ENCODE data around the gene HMGCS1. TPM values are rescaled to one million over a fixed set of nuclear protein-coding genes. Genes with fewer than 3 reads are reported as not detected.

Gene HMGCS1
- total RNA-seq, 1 experiment from 2014 or later, result 52.8 TPM

- TF ChIP-seq EZH2 (IDR thresholded peaks at IDR 0.05), result no peak
- no peak for TF ChIP-seq REST (IDR thresholded peaks at IDR 0.05; ENCODE audit: low read depth)
- Histone ChIP-seq H3K4me2 (ENCODE audit: low read length) (no peak overlapping the region), H3K9ac (ENCODE audit: low read length) (no peak overlapping the region), H3K36me3 (ENCODE audit: control insufficient read depth in 1 of 2, insufficient read depth in 2 of 2, low read length in 2 of 2) (no peaks in the 10 kb centered on the region), H3K9me2 (ENCODE audit: insufficient read depth) (no peaks in the 10 kb centered on the region), H3K27me3 (ENCODE audit: insufficient read depth, low read length) (no peaks in the 10 kb centered on the region), H3K4me1 (ENCODE audit: control insufficient read depth in 1 of 2, insufficient read depth in 2 of 2, low read length in 2 of 2) (no peaks in the 10 kb centered on the region), H4K20me1 (ENCODE audit: insufficient read depth) (no peaks in the 10 kb centered on the region), H3K27ac (ENCODE audit: low read depth, low read length) (no peak overlapping the region), H3K9me3 (ENCODE audit: control insufficient read depth in 1 of 2, insufficient read depth in 1 of 2, low read depth in 1 of 2, low read length in 2 of 2) (no peaks in the 10 kb centered on the region), H3K79me2 (ENCODE audit: insufficient read depth, low read length) (no peaks in the 10 kb centered on the region), H3K4me3 (replicated peaks in 1 of 2; ENCODE audit: low read depth in 1 of 2, low read length in 2 of 2) (no peak overlapping the region), H2AFZ (ENCODE audit: low read depth, low read length, poor library complexity, severe bottlenecking) (no peak overlapping the region)
- ChIA-PET POLR2A (no interaction called here), RAD21 (ENCODE audit: low non-redundant PET in 1 of 2, low total read pairs in 2 of 2, uncharacterized antibody in 2 of 2, unreplicated experiment in 2 of 2) (no interaction called here), CTCF (no interaction called here)
- no peak for ATAC-seq
- BruUV-seq (replicated peaks), result no TSS peak
- no peak for DNase-seq (ENCODE audit: low read depth, low spot score)
- intact Hi-C loops (cut with micrococcal nuclease), result no loop called here
Measured at GRCh38 chr5:43258116-43258515, 55.1 kb downstream of the HMGCS1 start.

- Histone ChIP-seq H3K79me2 (ENCODE audit: insufficient read depth, low read length) (no peaks in the 10 kb centered on the region), H3K9ac (ENCODE audit: low read length) (no peak overlapping the region), H4K20me1 (ENCODE audit: insufficient read depth) (no peaks in the 10 kb centered on the region), H3K27me3 (ENCODE audit: insufficient read depth, low read length) (no peaks in the 10 kb centered on the region), H3K36me3 (ENCODE audit: control insufficient read depth in 1 of 2, insufficient read depth in 2 of 2, low read length in 2 of 2) (no peaks in the 10 kb centered on the region), H3K4me2 (ENCODE audit: low read length) (no peak overlapping the region), H3K27ac (ENCODE audit: low read depth, low read length) (no peak overlapping the region), H3K4me1 (ENCODE audit: control insufficient read depth in 1 of 2, insufficient read depth in 2 of 2, low read length in 2 of 2) (no peaks in the 10 kb centered on the region), H3K4me3 (replicated peaks in 1 of 2; ENCODE audit: low read depth in 1 of 2, low read length in 2 of 2) (no peak overlapping the region), H3K9me3 (ENCODE audit: control insufficient read depth in 1 of 2, insufficient read depth in 1 of 2, low read depth in 1 of 2, low read length in 2 of 2) (no peaks in the 10 kb centered on the region), H2AFZ (ENCODE audit: low read depth, low read length, poor library complexity, severe bottlenecking) (no peak overlapping the region), H3K9me2 (ENCODE audit: insufficient read depth) (no peaks in the 10 kb centered on the region)
- ChIA-PET POLR2A (no interaction called here), CTCF (no interaction called here), RAD21 (ENCODE audit: low non-redundant PET in 1 of 2, low total read pairs in 2 of 2, uncharacterized antibody in 2 of 2, unreplicated experiment in 2 of 2) (no interaction called here)
- intact Hi-C loops (cut with micrococcal nuclease), result no loop called here
- no TSS peak for BruUV-seq (replicated peaks)
- no peak for ATAC-seq
- DNase-seq (ENCODE audit: low read depth, low spot score), result no peak
- TF ChIP-seq FOSL1 (IDR thresholded peaks at IDR 0.05; ENCODE audit: low read depth) (no peak), CTCF (IDR thresholded peaks at IDR 0.05 in 2 of 3, conservative IDR thresholded peaks at IDR 0.05 in 1 of 3; ENCODE audit: borderline replicate concordance in 1 of 3, insufficient read depth in 1 of 3, low read depth in 2 of 3, low read length in 2 of 3) (no peak), SIN3A (IDR thresholded peaks at IDR 0.05; ENCODE audit: low read depth) (no peak), POLR2A (IDR thresholded peaks at IDR 0.05; ENCODE audit: borderline replicate concordance, extremely low read depth, insufficient read depth, insufficient read length) (no peak), RAD21 (IDR thresholded peaks at IDR 0.05; ENCODE audit: low read depth) (no peak), ELF1 (IDR thresholded peaks at IDR 0.05; ENCODE audit: borderline replicate concordance, low read depth) (no peak), YY1 (IDR thresholded peaks at IDR 0.05; ENCODE audit: extremely low read depth, insufficient replicate concordance, low read depth, low read length) (no peak), EZH2phosphoT487 (IDR thresholded peaks at IDR 0.05; ENCODE audit: borderline replicate concordance) (no peak), SP1 (IDR thresholded peaks at IDR 0.05; ENCODE audit: low read depth) (no peak), SRF (IDR thresholded peaks at IDR 0.05; ENCODE audit: low read depth) (no peak), EZH2 (IDR thresholded peaks at IDR 0.05) (no peak), CBX3 (IDR thresholded peaks at IDR 0.05; ENCODE audit: low read depth) (no peak), MAX (IDR thresholded peaks at IDR 0.05) (no peak), ZNF274 (IDR thresholded peaks at IDR 0.05; ENCODE audit: low read depth, low read length) (no peak)
Measured at GRCh38 chr5:43256261-43256966, 56.8 kb downstream of the HMGCS1 start.

All from HCT116 (cell line).